Mesenchymal stem cell (in vitro differentiated cells and primary cell): ENCODE data around the gene CACNA1I.

ENCODE experiments used
- DNase-seq: peaks from one replicate; pipeline ENCODE4 v3.0.0-alpha.2; 2013
- H2AFZ ChIP-seq: one replicate; pipeline ENCODE4 v1.6.1; 2013; ENCODE audit warnings: low read depth, mild to moderate bottlenecking, control low read depth, inconsistent platforms, low read length, moderate library complexity
- H2AK5ac ChIP-seq: 2 replicates; pipeline ENCODE4 v1.6.1; 2013; ENCODE audit warnings: low read length, moderate library complexity, mild to moderate bottlenecking, inconsistent platforms; ENCODE audit not compliant: severe bottlenecking
- H2BK120ac ChIP-seq: one replicate; pipeline ENCODE4 v1.6.1; 2013; ENCODE audit warnings: low read depth, mild to moderate bottlenecking, inconsistent platforms, low read length, moderate library complexity
- H2BK12ac ChIP-seq, 2 experiments: one replicate each; pipeline ENCODE4 v1.6.1; 2013; ENCODE audit warnings: inconsistent platforms in 2 of 2, low read length in 2 of 2, mild to moderate bottlenecking in 2 of 2, moderate library complexity in 2 of 2, control low read depth in 1 of 2
- H2BK15ac ChIP-seq: one replicate; pipeline ENCODE4 v1.6.1; 2013; ENCODE audit warnings: mild to moderate bottlenecking, low read depth, inconsistent platforms; ENCODE audit not compliant: poor library complexity, severe bottlenecking
- H2BK5ac ChIP-seq: 2 replicates; pipeline ENCODE4 v1.6.1; 2013; ENCODE audit warnings: low read depth, mild to moderate bottlenecking, low read length, control low read depth, inconsistent platforms; ENCODE audit not compliant: poor library complexity, severe bottlenecking
- H3K14ac ChIP-seq, 2 experiments: one replicate each; pipeline ENCODE4 v1.6.1; 2013; ENCODE audit warnings: inconsistent platforms in 2 of 2, low read length in 2 of 2, control low read depth in 1 of 2, mild to moderate bottlenecking in 1 of 2, moderate library complexity in 1 of 2
- H3K18ac ChIP-seq, 2 experiments: one replicate each; pipeline ENCODE4 v1.6.1; 2013; ENCODE audit warnings: inconsistent platforms in 2 of 2, low read length in 2 of 2, control low read depth in 1 of 2, low read depth in 1 of 2, mild to moderate bottlenecking in 1 of 2
- H3K23ac ChIP-seq, 2 experiments: one replicate each; pipeline ENCODE4 v1.6.1; 2013; ENCODE audit warnings: inconsistent platforms in 2 of 2, low read length in 2 of 2, mild to moderate bottlenecking in 2 of 2, moderate library complexity in 2 of 2, control low read depth in 1 of 2
- H3K27ac ChIP-seq: 2 replicates; pipeline ENCODE4 v1.5.1; 2013; ENCODE audit warnings: mild to moderate bottlenecking, moderate library complexity, low read length, control low read depth, inconsistent platforms; ENCODE audit not compliant: poor library complexity, severe bottlenecking
- H3K27me3 ChIP-seq, 2 experiments: 2 replicates each; pipeline versions ENCODE4 v1.6.1 to v1.7.0; 2013; ENCODE audit warnings: low read length in 2 of 2, mild to moderate bottlenecking in 2 of 2, moderate library complexity in 2 of 2, control low read depth in 1 of 2, inconsistent platforms in 1 of 2; ENCODE audit not compliant: control insufficient read depth in 1 of 2, insufficient read depth in 1 of 2
- H3K36me3 ChIP-seq, 2 experiments: 2 replicates each; pipeline versions ENCODE4 v1.6.1 to v1.7.0; 2013; ENCODE audit warnings: low read length in 2 of 2, control low read depth in 1 of 2, inconsistent platforms in 1 of 2, low read depth in 1 of 2, mild to moderate bottlenecking in 1 of 2; ENCODE audit not compliant: insufficient read depth in 2 of 2, control insufficient read depth in 1 of 2
- H3K4ac ChIP-seq, 2 experiments: one replicate each; pipeline ENCODE4 v1.6.1; 2013; ENCODE audit warnings: inconsistent platforms in 2 of 2, low read length in 2 of 2, mild to moderate bottlenecking in 2 of 2, moderate library complexity in 2 of 2, control low read depth in 1 of 2, low read depth in 1 of 2
- H3K4me1 ChIP-seq: 2 replicates; pipeline ENCODE4 v1.6.1; 2013; ENCODE audit warnings: low read depth, low read length, control low read depth; ENCODE audit not compliant: control insufficient read depth, insufficient read depth
- H3K4me2 ChIP-seq: 2 replicates; pipeline ENCODE4 v1.6.1; 2013; ENCODE audit warnings: low read length, mild to moderate bottlenecking, inconsistent platforms; ENCODE audit not compliant: poor library complexity, severe bottlenecking
- H3K4me3 ChIP-seq, 2 experiments: 2 replicates each; pipeline versions ENCODE4 v1.5.1 to v1.7.0; 2013; ENCODE audit warnings: low read length in 2 of 2, mild to moderate bottlenecking in 2 of 2, control low read depth in 1 of 2, low read depth in 1 of 2; ENCODE audit not compliant: insufficient read depth in 1 of 2
- H3K79me1 ChIP-seq: replicated peaks from 2 replicates; pipeline ENCODE4 v1.6.1; 2013; ENCODE audit warnings: mild to moderate bottlenecking, control low read depth, low read length, inconsistent platforms; ENCODE audit not compliant: poor library complexity, severe bottlenecking
- H3K9ac ChIP-seq: 2 replicates; pipeline ENCODE4 v1.7.0; 2013; ENCODE audit warnings: mild to moderate bottlenecking, low read length, moderate library complexity
- H3K9me3 ChIP-seq: 2 replicates; pipeline ENCODE4 v1.7.0; 2013; ENCODE audit warnings: mild to moderate bottlenecking, low read length; ENCODE audit not compliant: control insufficient read depth
- H4K8ac ChIP-seq: one replicate; pipeline ENCODE4 v1.6.1; 2013; ENCODE audit warnings: inconsistent platforms, mild to moderate bottlenecking, low read length, moderate library complexity
- H4K91ac ChIP-seq: one replicate; pipeline ENCODE4 v1.6.1; 2013; ENCODE audit warnings: mild to moderate bottlenecking, low read length, inconsistent platforms
- WGBS: methylation state at CpG from one replicate; pipeline ENCODE4 v1.1.7; 2013; ENCODE audit warnings: mixed read lengths; 5-methylcytosine and 5-hydroxymethylcytosine counted together

The CACNA1I gene

GRCh38 chr22:39652990-39653786 is 82.6 kb downstream of the CACNA1I start:
- H4K91ac ChIP-seq = no peak overlapping the region
- no peak overlapping the region for H3K23ac ChIP-seq
- H3K4ac ChIP-seq = no peak overlapping the region
- no peak overlapping the region for H2BK120ac ChIP-seq
- H3K18ac ChIP-seq = no peak overlapping the region
- H2AK5ac ChIP-seq = no peak overlapping the region
- H3K4me2 ChIP-seq = no peak overlapping the region
- H3K9me3 ChIP-seq = no peaks in the 10 kb centered on the region
- no peaks in the 10 kb centered on the region for H3K79me1 ChIP-seq
- H3K36me3 ChIP-seq = no peaks in the 10 kb centered on the region
- no peak overlapping the region for H3K4me3 ChIP-seq
- no peak overlapping the region for H2AFZ ChIP-seq
- no peak overlapping the region for H3K9ac ChIP-seq
- peaks cover 38 to 47% of the 10 kb centered on the region in 2 experiments for H3K27me3 ChIP-seq
- no peak overlapping the region for H2BK12ac ChIP-seq
- no peak overlapping the region for H2BK5ac ChIP-seq
- no peak overlapping the region for H3K14ac ChIP-seq
- peaks cover 13% of the 10 kb centered on the region for H3K4me1 ChIP-seq
- H4K8ac ChIP-seq = no peak overlapping the region
- H2BK15ac ChIP-seq = no peak overlapping the region
- no peak overlapping the region for H3K27ac ChIP-seq
- DNase-seq = no peak
- WGBS = 66% methylated on average over 16 of the region's 16 CpGs

DNA sequence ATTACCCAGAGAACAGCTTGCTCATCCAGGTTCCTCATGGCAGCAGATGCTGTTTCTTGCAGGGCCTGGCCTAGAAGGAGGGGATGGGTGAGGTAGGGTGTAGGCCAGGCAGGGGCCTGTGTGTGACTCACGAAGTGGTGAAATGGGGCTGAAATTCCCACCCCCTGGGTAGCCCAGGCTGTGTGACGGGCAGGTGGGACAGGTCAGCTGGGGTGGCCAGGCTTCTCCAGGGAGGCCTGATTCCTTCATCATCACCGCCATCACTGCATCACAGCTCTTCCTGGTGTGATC is 83.2 kb downstream of the CACNA1I start:
- no peak overlapping the region for H3K18ac ChIP-seq
- DNase-seq = no peak
- no peak overlapping the region for H4K8ac ChIP-seq

DNA sequence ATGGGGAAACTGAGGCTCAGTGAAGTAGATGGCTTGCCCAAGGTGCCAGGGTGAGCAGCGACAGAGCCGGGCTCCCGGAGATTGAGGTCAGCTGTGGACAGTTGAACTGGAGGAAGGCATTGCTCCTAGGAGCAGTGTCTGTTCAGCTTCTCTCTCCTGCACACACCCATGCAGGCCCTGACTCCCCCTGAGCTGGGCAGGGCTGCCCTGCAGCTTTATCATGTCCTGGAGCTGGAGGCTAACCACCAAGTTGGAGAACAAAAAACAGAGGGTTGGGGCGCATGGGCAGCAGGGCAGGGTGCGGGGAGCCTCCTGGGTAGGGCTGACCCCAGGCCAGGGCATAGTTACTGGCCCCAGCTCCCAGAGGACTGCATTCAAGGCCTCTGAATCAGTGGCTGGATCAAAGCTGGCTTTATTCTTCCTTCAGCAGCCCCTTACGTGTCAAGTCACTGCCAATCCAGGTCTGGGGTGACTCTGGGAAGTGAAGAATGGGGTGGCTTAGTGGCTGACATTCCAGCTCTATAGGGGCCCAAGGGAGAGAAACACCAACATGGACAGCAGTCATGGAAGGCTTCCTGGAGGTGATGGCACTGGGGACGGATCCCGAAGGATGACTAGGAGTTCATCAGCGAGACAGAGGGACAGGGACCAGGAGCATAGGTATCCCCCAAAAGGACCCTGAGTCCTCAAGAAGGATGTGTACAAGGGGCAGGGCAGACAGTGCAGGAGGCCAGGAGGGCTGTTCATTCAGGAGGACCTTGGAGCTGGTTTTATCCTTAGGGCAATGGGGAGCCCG is 83.8 kb downstream of the CACNA1I start:
- Histone ChIP-seq H3K23ac (no peak overlapping the region), H3K36me3 (no peaks in the 10 kb centered on the region), H3K79me1 (no peaks in the 10 kb centered on the region), H3K27me3 (peaks cover 43 to 58% of the 10 kb centered on the region in 2 experiments), H3K14ac (no peak overlapping the region), H2AFZ (no peak overlapping the region), H4K8ac (no peak overlapping the region), H3K4ac (no peak overlapping the region), H2BK15ac (peak overlapping the region; percentile 36), H3K9ac (no peak overlapping the region), H2BK12ac (no peak overlapping the region), H3K4me3 (no peak overlapping the region), H3K9me3 (no peaks in the 10 kb centered on the region), H3K4me2 (no peak overlapping the region), H2BK5ac (no peak overlapping the region), H3K4me1 (peaks cover 6% of the 10 kb centered on the region), H3K18ac (no peak overlapping the region), H3K27ac (no peak overlapping the region), H4K91ac (no peak overlapping the region), H2BK120ac (no peak overlapping the region), H2AK5ac (no peak overlapping the region)
- no peak for DNase-seq
- 92% methylated on average over 10 of the region's 10 CpGs for WGBS

More for the DNA sequence above, 83.2 kb downstream of the CACNA1I start:
- WGBS = 71% methylated on average over 1 of the region's 3 CpGs
- Histone ChIP-seq H3K27ac (no peak overlapping the region), H3K36me3 (no peaks in the 10 kb centered on the region), H3K23ac (no peak overlapping the region), H3K4me2 (no peak overlapping the region), H2AK5ac (no peak overlapping the region), H3K79me1 (no peaks in the 10 kb centered on the region), H4K91ac (no peak overlapping the region), H3K4ac (no peak overlapping the region), H3K14ac (no peak overlapping the region), H3K4me1 (peaks cover 10% of the 10 kb centered on the region), H2BK12ac (no peak overlapping the region), H2BK5ac (no peak overlapping the region), H3K27me3 (peaks cover 39 to 52% of the 10 kb centered on the region in 2 experiments), H3K4me3 (peak overlapping the region in 1 of 2 experiments; percentile 29), H2BK15ac (no peak overlapping the region), H3K9me3 (no peaks in the 10 kb centered on the region), H2BK120ac (no peak overlapping the region), H2AFZ (no peak overlapping the region), H3K9ac (no peak overlapping the region)

- no peak overlapping the region for H3K14ac ChIP-seq
- WGBS = 66% methylated on average over 8 of the region's 8 CpGs
- DNase-seq = no peak
These were observed 84.5 kb downstream of the CACNA1I start for GRCh38 chr22:39655004-39655579.

More at GRCh38 chr22:39655004-39655579, 84.5 kb downstream of the CACNA1I start:
- no peak overlapping the region for H2BK5ac ChIP-seq
- H3K9ac ChIP-seq = no peak overlapping the region
- no peak overlapping the region for H3K23ac ChIP-seq
- H4K91ac ChIP-seq = no peak overlapping the region
- H3K4ac ChIP-seq = no peak overlapping the region
- no peak overlapping the region for H2BK120ac ChIP-seq
- no peak overlapping the region for H2BK12ac ChIP-seq
- H3K4me3 ChIP-seq = no peak overlapping the region
- H2BK15ac ChIP-seq = no peak overlapping the region
- no peaks in the 10 kb centered on the region for H3K36me3 ChIP-seq
- H3K9me3 ChIP-seq = no peaks in the 10 kb centered on the region
- H2AFZ ChIP-seq = no peak overlapping the region
- H3K4me2 ChIP-seq = no peak overlapping the region
- H3K27ac ChIP-seq = no peak overlapping the region
- peaks cover 4% of the 10 kb centered on the region for H3K4me1 ChIP-seq
- H4K8ac ChIP-seq = no peak overlapping the region
- H3K18ac ChIP-seq = no peak overlapping the region
- H3K27me3 ChIP-seq = peaks cover 48 to 65% of the 10 kb centered on the region in 2 experiments
- no peak overlapping the region for H2AK5ac ChIP-seq
- no peaks in the 10 kb centered on the region for H3K79me1 ChIP-seq
